Thymus (tissue), 14 donors: ENCODE data around the gene DENND4A. TPM values are rescaled to one million over a fixed set of nuclear protein-coding genes. Genes with fewer than 3 reads are reported as not detected.

Experiments used
- DNase-seq, 9 donors: peaks; one replicate each; pipeline ENCODE4 v3.0.0-alpha.2; 2013; ENCODE audit warnings: low spot score in 9 of 9, low read depth in 6 of 9, missing footprints in 1 of 9
- H3K27ac ChIP-seq, 2 donors: one replicate each; pipeline ENCODE4 v1.5.1; 2013; ENCODE audit warnings: control low read depth in 1 of 2, low read depth in 1 of 2, low read length in 1 of 2, mild to moderate bottlenecking in 1 of 2, moderate library complexity in 1 of 2
- H3K27me3 ChIP-seq, 2 donors: one replicate each; pipeline ENCODE4 v1.5.1; 2013; ENCODE audit warnings: low read length in 1 of 2; ENCODE audit not compliant: control insufficient read depth in 2 of 2, insufficient read depth in 1 of 2
- H3K36me3 ChIP-seq, 2 donors: one replicate each; pipeline ENCODE4 v1.5.1; 2013; ENCODE audit warnings: low read length in 1 of 2, mild to moderate bottlenecking in 1 of 2, moderate library complexity in 1 of 2; ENCODE audit not compliant: control insufficient read depth in 2 of 2, insufficient read depth in 2 of 2
- H3K4me1 ChIP-seq, 2 donors: one replicate each; pipeline ENCODE4 v1.5.1; 2013; ENCODE audit warnings: low read length in 2 of 2; ENCODE audit not compliant: control insufficient read depth in 2 of 2, insufficient read depth in 2 of 2
- H3K4me3 ChIP-seq, 2 donors: one replicate each; pipeline ENCODE4 v1.5.1; 2013; ENCODE audit warnings: low read length in 2 of 2, control low read depth in 1 of 2, mild to moderate bottlenecking in 1 of 2
- H3K9me3 ChIP-seq, 2 donors: one replicate each; pipeline ENCODE4 v1.5.1; 2013; ENCODE audit warnings: low read length in 1 of 2, mild to moderate bottlenecking in 1 of 2; ENCODE audit not compliant: control insufficient read depth in 2 of 2, insufficient read depth in 1 of 2
- WGBS: extraction: QIAGEN DNeasy Blood & Tissue Kit; methylation state at CpG from one replicate; pipeline ENCODE4 v1.1.7; 2013; 5-methylcytosine and 5-hydroxymethylcytosine counted together
- long read RNA-seq, 10 donors: transcript quantifications; one replicate each; lab custom pipeline, GENCODE V29; 2026
- polyA plus RNA-seq: library from polyadenylated mRNA; stranded (reverse); fragments of 200-250 nt; gene quantifications from one replicate; pipeline ENCODE4 v1.2.3, GENCODE V29; 2013
- total RNA-seq: library from RNA; stranded (reverse); fragments of 120-200 nt; gene quantifications from one replicate; pipeline ENCODE4 v1.2.4, GENCODE V29; 2013
- donor health status: healthy.

Gene DENND4A
- 23.8 TPM for total RNA-seq
- 15.9 TPM for polyA plus RNA-seq
- long read RNA-seq, donor 1: 0 reads
- long read RNA-seq, donor 2: 0 reads
- long read RNA-seq, donor 3: 0 reads
- long read RNA-seq, donor 4, partial matches to known transcripts: 0 of 1 reads
- long read RNA-seq, donor 4, other reads (novel, unspliced or antisense): 0 of 1 reads
- long read RNA-seq, donor 5, partial matches to known transcripts: 0 of 2 reads
- long read RNA-seq, donor 5, other reads (novel, unspliced or antisense): 0 of 2 reads
- long read RNA-seq, donor 6, partial matches to known transcripts: 0 of 2 reads
- long read RNA-seq, donor 6, other reads (novel, unspliced or antisense): 0 of 2 reads
- long read RNA-seq, donor 7, partial matches to known transcripts: 0 of 1 reads
- long read RNA-seq, donor 7, other reads (novel, unspliced or antisense): 0 of 1 reads
- long read RNA-seq, donor 8: 0 reads
- long read RNA-seq, donor 9: 0 reads
- long read RNA-seq, donor 10, partial matches to known transcripts: 0 of 1 reads
- long read RNA-seq, donor 10, other reads (novel, unspliced or antisense): 0 of 1 reads

DNA sequence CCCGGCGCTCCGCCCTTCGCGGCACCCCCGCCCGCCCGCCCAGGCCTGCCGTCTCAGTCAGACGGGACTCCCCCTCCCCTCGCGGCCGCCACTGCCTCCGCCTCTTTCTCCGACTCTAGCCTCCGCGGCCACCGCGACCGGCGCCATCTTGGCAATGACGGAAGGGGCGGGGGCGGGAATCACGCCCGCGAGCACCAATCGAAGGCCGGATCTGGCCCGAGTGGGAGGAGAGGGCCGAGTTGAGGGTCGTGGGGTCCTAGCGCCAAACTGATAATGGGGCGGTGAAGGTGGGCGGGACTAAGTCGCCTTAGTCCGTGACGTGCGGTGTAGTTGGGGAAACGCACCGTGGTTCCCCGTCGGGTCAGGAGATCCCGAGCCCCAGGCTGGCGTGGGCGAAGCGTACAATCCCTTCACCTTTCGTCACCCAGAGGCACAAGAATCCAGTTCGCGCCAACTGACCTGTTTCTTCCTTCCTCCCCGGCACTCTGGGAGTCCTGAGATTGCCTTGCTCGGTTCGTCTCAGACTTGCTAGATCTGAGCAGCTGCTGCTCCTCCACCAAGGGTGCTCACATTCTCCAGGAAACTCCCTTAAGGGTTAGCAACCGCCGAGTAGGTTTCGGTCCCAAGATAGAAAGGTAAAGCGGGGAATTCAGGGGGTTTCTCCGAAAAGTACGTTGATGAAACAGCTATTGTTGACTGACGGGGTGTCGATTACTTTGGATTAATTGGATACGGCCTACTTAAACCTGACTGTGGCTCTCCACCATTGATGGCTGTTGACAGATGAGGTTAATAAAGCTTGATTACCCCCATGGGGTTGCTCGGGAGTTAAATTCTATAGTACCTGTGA is at the start of gene DENND4A:
Gene DENND4A, minus strand, starts transcription at position 156 of the 850 bp plus-strand sequence. CDS start 35,843 bp downstream, outside the sequence.
- H3K27me3 ChIP-seq: no peaks in the 10 kb centered on the region
- H3K9me3 ChIP-seq: no peaks in the 10 kb centered on the region
- peak within 1 kb of the TSS; percentile 98 to 99 for H3K27ac ChIP-seq
- 1% methylated on average over 63 of the region's 63 CpGs for WGBS
- peak within 1 kb of the TSS; percentile 76 to 92 for H3K4me3 ChIP-seq
- H3K36me3 ChIP-seq: no peaks in the 10 kb centered on the region
- DNase-seq: peak; percentile 92 to 99 (median 97)
- peaks cover 3 to 11% of the 10 kb centered on the region in 2 donors for H3K4me1 ChIP-seq

DNA sequence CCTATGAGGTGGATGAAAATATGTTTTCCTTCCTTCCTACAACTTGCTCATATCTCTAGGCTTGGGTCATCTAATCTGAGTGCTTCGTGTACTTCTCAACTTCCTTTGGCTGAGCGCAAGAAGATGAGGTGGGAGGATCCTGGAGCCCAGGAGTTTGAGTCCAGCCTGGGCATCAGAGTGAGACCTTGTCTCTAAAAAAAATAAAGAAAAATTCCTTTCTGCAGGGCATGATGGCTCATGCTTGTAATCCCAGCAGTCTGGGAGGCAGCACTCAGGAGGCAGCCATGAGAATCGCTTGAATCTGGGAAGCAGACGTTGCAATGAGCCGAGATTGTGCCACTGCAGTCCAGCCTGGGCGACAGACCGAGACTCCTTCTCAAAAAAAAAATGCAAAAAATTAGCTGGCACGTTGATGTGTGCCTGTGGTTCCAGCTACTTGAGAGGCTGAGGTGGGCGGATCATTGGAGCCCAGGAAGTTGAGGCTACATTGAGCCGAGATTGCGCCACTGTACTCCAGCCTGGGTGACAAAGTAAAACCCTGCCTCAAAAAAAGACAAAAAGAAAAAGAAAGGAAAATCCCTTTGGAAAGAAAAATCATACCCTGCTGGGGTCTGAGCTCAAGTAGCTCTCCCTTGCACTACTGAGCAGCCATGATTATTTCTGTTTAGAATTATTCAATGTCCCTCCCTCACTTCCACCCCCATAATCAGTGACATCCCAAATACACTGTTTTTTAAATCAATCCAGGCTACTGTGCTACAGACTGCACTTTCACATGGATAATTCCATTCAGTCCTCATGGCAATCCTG is 49.2 kb upstream of the DENND4A start:
- Histone ChIP-seq H3K4me3 (no peak overlapping the region), H3K4me1 (no peaks in the 10 kb centered on the region), H3K36me3 (no peaks in the 10 kb centered on the region), H3K27ac (no peak overlapping the region), H3K27me3 (no peaks in the 10 kb centered on the region), H3K9me3 (no peaks in the 10 kb centered on the region)
- no peak for DNase-seq
- 90% methylated on average over 11 of the region's 11 CpGs for WGBS

DNA sequence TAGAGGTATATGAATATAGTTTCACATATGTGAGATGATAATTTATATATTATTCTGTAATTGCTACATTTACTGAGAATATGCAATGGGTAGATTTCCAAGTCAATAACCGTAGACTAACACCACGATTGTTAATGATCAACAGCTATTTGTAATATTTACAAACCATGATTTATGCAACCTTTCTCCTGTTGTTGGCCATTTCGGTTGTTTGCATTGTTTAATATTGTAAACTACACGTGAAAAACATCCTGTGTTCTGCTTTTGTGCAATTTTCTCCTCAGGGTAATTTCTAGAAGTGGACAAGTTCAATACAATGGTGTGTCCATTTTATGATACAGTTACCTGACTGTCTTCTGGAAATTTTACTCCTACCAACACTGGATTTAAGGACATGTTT is 47.9 kb upstream of the DENND4A start:
- H3K9me3 ChIP-seq: no peaks in the 10 kb centered on the region
- no peak overlapping the region for H3K27ac ChIP-seq
- H3K4me1 ChIP-seq: no peaks in the 10 kb centered on the region
- no peak overlapping the region for H3K4me3 ChIP-seq
- H3K36me3 ChIP-seq: no peaks in the 10 kb centered on the region
- DNase-seq: no peak
- 98% methylated on average over 4 of the region's 4 CpGs for WGBS
- no peaks in the 10 kb centered on the region for H3K27me3 ChIP-seq

DNA sequence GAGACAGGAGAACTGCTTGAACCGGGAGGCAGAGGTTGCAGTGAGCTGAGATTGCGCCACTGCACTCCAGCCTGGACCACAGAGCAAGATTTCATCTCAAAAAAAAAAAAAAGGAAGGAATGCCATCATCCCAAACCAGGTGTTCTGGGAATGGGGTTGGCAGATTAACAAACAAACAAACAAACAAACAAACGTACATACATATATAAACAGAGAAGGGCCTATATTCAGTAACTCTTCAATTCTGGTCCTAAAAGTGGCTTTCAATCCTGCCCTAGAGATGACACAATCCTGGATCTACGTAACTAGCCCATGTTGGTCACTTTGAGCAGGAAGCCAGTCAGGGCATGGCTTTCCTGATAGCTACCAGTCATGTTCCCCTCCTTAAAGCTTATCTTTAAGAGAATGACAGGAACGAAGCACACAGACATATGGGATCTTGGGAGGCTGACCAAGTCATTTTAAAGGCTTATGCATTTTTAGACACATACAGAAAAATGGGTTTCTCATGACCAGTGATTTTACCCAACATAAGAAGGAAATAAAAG is 47.3 kb upstream of the DENND4A start:
- no peak overlapping the region for H3K4me3 ChIP-seq
- H3K27ac ChIP-seq: no peak overlapping the region
- no peaks in the 10 kb centered on the region for H3K9me3 ChIP-seq
- DNase-seq: no peak
- H3K4me1 ChIP-seq: no peaks in the 10 kb centered on the region
- no peaks in the 10 kb centered on the region for H3K27me3 ChIP-seq
- H3K36me3 ChIP-seq: no peaks in the 10 kb centered on the region
- 97% methylated on average over 5 of the region's 5 CpGs for WGBS

DNA sequence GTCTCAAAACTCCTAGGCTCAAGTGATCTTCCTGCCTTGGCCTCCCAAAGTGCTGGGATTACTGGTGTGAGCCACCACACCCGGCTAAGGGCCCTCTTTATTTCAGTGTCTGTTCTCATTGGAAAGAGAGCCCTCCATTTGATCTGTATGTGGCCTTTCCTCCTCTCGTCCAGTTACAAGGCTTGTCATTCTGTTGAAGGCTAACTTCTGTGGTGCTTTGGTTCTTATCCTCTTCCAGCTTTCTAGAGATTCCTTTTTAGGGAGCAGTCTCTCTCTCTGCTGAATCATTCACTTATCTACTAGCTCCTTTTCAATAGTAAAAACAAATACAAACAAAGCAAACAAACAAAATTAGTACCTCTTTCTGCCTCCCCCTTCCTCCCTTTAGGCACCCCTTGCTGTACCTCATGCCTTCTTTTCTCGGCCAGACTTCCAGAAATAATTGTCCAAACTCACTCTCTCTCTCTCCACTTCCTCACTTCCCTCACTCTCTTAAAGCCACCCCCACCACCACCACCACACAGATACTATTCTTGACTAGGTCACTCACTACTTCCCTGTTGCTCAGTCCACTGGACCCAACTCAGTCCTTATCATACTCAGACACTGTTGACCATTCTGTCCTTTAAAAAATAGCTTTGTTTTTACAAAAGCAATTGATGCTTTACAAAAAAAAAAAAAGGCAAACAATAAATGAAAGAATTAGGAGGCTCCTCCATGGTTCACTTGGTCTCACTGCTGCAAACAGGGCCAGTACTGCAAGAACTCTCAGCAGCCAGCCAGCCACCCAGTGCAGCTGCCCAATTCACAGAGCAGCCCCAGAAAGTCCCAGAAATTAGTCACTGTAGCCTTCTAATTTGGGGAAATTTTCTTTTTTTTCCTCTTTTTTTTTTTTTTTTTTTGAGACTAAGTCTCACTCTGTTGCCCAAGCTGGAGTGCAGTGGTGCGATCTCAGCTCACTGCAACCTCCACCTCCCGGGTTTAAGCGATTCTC is 45.5 kb upstream of the DENND4A start:
- 93% methylated on average over 6 of the region's 6 CpGs for WGBS
- no peak for DNase-seq
- no peaks in the 10 kb centered on the region for H3K36me3 ChIP-seq
- H3K27me3 ChIP-seq: no peaks in the 10 kb centered on the region
- H3K27ac ChIP-seq: no peak overlapping the region
- no peaks in the 10 kb centered on the region for H3K9me3 ChIP-seq
- H3K4me1 ChIP-seq: peaks cover 10 to 13% of the 10 kb centered on the region in 2 donors
- no peak overlapping the region for H3K4me3 ChIP-seq

DNA sequence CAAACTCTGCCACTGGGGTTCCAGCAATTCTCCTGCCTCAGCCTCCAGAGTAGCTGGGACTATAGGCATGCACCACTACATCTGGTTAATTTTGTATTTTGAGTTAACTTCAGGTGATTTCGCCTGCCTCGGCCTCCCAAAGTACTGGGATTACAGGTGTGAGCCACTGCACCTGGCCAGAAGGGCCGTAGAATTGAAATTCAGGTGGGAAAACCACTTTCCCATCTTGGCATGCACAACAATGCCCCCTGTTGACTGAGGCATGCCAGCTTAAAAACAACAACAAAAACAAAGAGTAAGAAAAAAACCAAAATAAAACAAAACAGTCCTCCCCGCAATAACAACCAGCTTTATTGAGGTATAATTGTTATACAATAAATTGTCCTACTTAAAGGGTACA is 44.6 kb upstream of the DENND4A start:
- H3K27me3 ChIP-seq: no peaks in the 10 kb centered on the region
- DNase-seq: peak in 1 of 9 donors; percentile 34
- no peaks in the 10 kb centered on the region for H3K9me3 ChIP-seq
- no peaks in the 10 kb centered on the region for H3K36me3 ChIP-seq
- H3K27ac ChIP-seq: no peak overlapping the region
- H3K4me1 ChIP-seq: peaks cover 13 to 20% of the 10 kb centered on the region in 2 donors
- 88% methylated on average over 4 of the region's 4 CpGs for WGBS
- no peak overlapping the region for H3K4me3 ChIP-seq

DNA sequence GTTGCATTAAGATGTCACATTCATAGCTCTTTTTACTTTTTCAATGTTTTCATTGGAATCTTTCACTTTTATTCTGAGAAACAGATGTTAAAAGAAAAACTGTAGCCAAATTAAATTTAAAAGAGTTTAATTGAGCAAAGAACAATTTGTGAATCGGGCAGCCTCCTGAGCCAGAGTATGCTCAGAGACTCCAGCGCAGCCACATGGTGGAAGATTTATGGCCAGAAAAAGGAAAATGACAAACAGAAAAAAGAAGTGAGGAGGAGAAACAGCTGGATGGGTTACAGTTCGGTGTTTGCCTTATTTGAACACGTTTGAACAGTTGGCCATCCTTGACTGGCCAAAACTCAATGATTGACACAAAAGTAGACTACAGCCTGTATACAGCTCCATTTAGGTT is 43.4 kb upstream of the DENND4A start:
- no peak for DNase-seq
- H3K27ac ChIP-seq: no peak overlapping the region

More for the DNA sequence above, 43.4 kb upstream of the DENND4A start:
- Histone ChIP-seq H3K36me3 (no peaks in the 10 kb centered on the region), H3K27me3 (no peaks in the 10 kb centered on the region), H3K4me3 (no peak overlapping the region), H3K9me3 (no peaks in the 10 kb centered on the region), H3K4me1 (peaks cover 13 to 21% of the 10 kb centered on the region in 2 donors)
- 73% methylated on average over 4 of the region's 4 CpGs for WGBS
